NCI-H2171 treated with DMSO at 0.1 percent for 48 hours (cell line): ENCODE data around the gene SHMT2.
A peak's percentile ranks its signal among the peaks of the same experiment; 100 is the strongest.

ENCODE experiments used
- DNase-seq: peaks from one replicate; lab custom pipeline; 2025; lab: John Stamatoyannopoulos, UW

SHMT2 gene

GRCh38 chr12:57226588-57227314 lies 2.8 kb upstream of the SHMT2 start:
- DNase-seq = peak; percentile 52

DNA sequence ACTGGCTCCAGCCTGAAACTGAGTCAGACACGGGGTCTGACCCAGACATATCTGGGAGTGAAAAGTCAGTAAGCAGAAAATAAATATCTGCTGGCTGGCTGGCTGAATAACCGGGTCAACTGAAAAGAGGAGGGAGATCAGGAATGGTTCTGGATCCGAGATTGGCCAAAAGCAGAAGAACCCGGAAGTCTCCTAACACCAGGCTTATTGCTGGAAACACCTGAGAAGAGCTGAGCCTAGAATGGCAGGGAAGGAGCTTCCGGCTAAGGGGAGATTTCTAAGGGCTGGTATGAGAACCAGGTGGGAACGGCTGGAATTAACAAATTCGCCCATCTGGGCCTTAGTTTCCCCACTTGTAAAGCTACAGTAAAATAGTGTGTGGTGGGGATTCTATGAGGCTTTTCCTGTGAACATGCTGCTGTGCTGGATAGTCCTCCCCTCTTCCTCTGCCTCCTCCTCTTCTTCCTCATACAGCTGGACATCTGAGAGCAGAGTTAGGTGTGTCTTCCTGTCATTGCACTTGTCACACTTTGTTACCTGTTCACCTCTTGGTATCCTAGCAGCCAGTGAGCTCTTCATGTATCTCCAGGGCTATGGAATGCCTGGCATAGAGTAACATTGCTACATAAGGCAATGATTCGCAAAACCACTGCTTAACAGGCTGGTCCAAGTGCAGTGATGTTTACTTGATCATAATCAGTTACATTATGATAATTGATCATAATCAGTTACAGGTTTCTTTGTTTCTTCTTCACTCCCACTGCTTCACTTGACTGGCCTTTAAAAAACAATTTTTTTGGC lies 2.0 kb upstream of the SHMT2 start:
- no peak for DNase-seq

DNA sequence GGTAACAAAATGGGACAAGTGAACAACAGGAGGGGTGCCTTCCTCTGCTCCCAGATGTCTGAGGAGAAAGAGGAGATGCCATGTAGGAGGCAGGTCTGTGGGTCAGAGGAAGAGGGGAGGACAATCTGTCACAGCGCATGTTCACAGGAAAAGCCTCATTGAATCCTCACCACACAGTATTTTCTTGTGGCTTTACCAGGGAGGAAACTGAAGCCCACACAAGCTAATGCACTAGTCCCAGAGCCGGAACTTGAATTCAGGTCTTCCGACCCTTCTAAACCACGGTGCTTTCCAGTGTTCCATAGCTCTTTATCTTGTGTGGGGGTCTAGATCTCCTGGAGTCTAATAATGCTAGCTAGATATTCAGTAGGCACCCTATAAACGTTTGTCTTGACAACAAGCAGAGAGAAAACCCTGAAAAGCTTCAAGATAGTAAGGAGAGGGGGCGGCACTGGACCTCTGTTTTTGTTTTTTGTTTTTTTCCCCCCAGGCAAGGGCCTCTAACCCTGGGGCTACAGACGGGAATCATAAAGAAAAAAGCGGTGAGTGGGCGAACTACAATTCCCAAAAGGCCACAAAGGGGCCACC lies 371 bp upstream of the SHMT2 start:
- no peak for DNase-seq

DNA sequence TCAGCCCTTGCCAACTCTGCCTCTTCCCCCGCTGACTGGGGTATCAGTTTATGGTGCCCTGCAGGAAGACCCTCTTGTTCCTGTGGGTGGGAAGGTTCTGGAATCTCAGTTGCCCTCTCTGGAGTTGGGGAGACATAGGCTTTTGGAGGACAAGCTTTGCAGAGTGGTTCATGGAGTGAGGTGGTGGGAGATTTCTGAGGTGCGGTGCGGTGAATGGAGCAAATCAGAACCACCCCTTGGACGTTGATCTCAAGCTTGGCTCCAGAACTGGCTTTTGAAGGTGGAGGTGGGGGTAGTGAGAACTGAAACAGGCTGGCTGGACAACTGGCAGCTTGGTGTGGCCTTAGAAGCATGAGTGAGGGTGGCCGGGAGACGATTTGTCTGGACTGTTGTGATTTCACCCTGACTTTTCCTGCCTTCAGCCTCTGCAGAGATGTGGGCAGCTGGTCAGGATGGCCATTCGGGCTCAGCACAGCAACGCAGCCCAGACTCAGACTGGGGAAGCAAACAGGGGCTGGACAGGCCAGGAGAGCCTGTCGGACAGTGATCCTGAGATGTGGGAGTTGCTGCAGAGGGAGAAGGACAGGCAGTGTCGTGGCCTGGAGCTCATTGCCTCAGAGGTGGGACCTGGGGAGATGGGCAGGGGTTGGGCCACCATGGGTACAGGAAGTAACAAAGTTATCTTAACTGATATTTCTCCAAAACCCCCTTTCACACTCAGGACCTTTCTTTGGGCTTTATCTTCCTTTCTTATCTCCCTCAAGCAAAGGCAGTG lies 1.1 kb downstream of the SHMT2 start:
- DNase-seq = no peak

- DNase-seq = no peak
Measured at GRCh38 chr12:57231276-57232021, 1.9 kb downstream of the SHMT2 start.

GRCh38 chr12:57232156-57232756 lies 2.7 kb downstream of the SHMT2 start:
- DNase-seq = no peak

- no peak for DNase-seq
Measured at GRCh38 chr12:57233357-57234232, 4.1 kb downstream of the SHMT2 start.

DNA sequence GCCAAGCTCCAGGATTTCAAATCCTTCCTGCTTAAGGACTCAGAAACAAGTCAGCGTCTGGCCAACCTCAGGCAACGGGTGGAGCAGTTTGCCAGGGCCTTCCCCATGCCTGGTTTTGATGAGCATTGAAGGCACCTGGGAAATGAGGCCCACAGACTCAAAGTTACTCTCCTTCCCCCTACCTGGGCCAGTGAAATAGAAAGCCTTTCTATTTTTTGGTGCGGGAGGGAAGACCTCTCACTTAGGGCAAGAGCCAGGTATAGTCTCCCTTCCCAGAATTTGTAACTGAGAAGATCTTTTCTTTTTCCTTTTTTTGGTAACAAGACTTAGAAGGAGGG lies 4.7 kb downstream of the SHMT2 start:
- DNase-seq = no peak

DNA sequence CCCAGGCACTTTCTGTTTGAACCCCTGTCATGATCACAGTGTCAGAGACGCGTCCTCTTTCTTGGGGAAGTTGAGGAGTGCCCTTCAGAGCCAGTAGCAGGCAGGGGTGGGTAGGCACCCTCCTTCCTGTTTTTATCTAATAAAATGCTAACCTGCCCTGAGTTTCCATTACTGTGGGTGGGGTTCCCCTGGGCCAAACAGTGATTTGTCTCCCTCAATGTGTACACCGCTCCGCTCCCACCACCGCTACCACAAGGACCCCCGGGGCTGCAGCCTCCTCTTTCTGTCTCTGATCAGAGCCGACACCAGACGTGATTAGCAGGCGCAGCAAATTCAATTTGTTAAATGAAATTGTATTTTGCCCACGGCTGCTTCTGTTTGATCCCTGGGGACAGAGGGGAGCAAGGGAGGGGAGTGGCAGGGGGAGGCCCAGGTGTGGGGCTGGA lies 5.1 kb downstream of the SHMT2 start:
- DNase-seq = no peak

- DNase-seq = peak; percentile 32
Measured at GRCh38 chr12:57235017-57235727, 5.7 kb downstream of the SHMT2 start.

GRCh38 chr12:57235728-57236131 lies 6.2 kb downstream of the SHMT2 start:
- no peak for DNase-seq

GRCh38 chr12:57236201-57236924 lies 6.9 kb downstream of the SHMT2 start:
- no peak for DNase-seq

GRCh38 chr12:57236925-57237595 lies 7.5 kb downstream of the SHMT2 start:
- DNase-seq = no peak

GRCh38 chr12:57237596-57237931 lies 8.1 kb downstream of the SHMT2 start:
- DNase-seq = no peak

- DNase-seq = peak; percentile 65
Measured at GRCh38 chr12:57237932-57238853, 8.7 kb downstream of the SHMT2 start.

- DNase-seq = peak; percentile 83
Measured at GRCh38 chr12:57238854-57239554, 9.5 kb downstream of the SHMT2 start.
